HEK293 (cell line): ENCODE results near the gene MARVELD1.

Experiments used
- CTCF ChIA-PET: fragments of 350-600 bp; formaldehyde crosslinking; extraction: SDS; loops from one replicate; lab custom pipeline; 2021; ENCODE audit warnings: antibody characterized with exemption; lab: Yijun Ruan, JAX
- POLR2A ChIA-PET: fragments of 300-600 bp; formaldehyde crosslinking; extraction: SDS; loops from one replicate; lab custom pipeline; 2020; ENCODE audit warnings: antibody characterized with exemption, inconsistent platforms; lab: Yijun Ruan, JAX
- H3K27ac ChIP-seq: fragments of 200-500 bp; sonication (Bioruptor generic); 2 replicates; pipeline ENCODE4 v1.5.1; 2014; ENCODE audit warnings: low read depth, low read length, control low read depth, inconsistent platforms; ENCODE audit errors: extremely low read depth
- H3K36me3 ChIP-seq, 2 experiments: fragments of 200-500 bp in 1 of 2; sonication (Bioruptor generic) in 1 of 2; 1 replicate in 1 of 2; 2 replicates in 1 of 2; pipeline ENCODE4 v1.5.1; 2014 to 2017; ENCODE audit warnings: inconsistent platforms in 2 of 2, low read length in 2 of 2; ENCODE audit not compliant: control insufficient read depth in 2 of 2, insufficient read depth in 1 of 2
- H3K4me1 ChIP-seq: fragments of 200-500 bp; sonication (Bioruptor generic); 2 replicates; pipeline ENCODE4 v1.5.1; 2014; ENCODE audit warnings: mild to moderate bottlenecking, low read length, inconsistent platforms; ENCODE audit not compliant: control insufficient read depth, insufficient read depth
- H3K4me3 ChIP-seq: 2 replicates; pipeline ENCODE4 v1.5.1; 2011; ENCODE audit warnings: low read depth, mild to moderate bottlenecking, control low read depth, low read length, moderate library complexity
- H3K9me3 ChIP-seq: fragments of 200-500 bp; sonication (Bioruptor generic); 2 replicates; pipeline ENCODE4 v1.5.1; 2014; ENCODE audit warnings: low read depth, low read length, inconsistent platforms; ENCODE audit not compliant: control insufficient read depth, insufficient read depth
- BCL11A ChIP-seq: fragments of 450-650 bp; formaldehyde crosslinking; IDR thresholded peaks from 2 replicates; pipeline ENCODE4 v1.5.1; 2016; ENCODE audit warnings: low read depth, missing biosample characterization, missing genetic modification characterization
- BCL11B ChIP-seq: fragments of 450-650 bp; formaldehyde crosslinking; IDR thresholded peaks from 2 replicates; pipeline ENCODE4 v1.5.1; 2016; ENCODE audit warnings: low read depth, missing biosample characterization, missing genetic modification characterization
- HIC1 ChIP-seq: fragments of 450-650 bp; formaldehyde crosslinking; IDR thresholded peaks from 2 replicates; pipeline ENCODE4 v1.5.1; 2016; ENCODE audit warnings: missing biosample characterization, missing genetic modification characterization
- OVOL3 ChIP-seq: fragments of 450-650 bp; formaldehyde crosslinking; IDR thresholded peaks from 2 replicates; pipeline ENCODE4 v1.5.1; 2016; ENCODE audit warnings: missing biosample characterization, missing genetic modification characterization
- SALL2 ChIP-seq: fragments of 450-650 bp; formaldehyde crosslinking; IDR thresholded peaks from 2 replicates; pipeline ENCODE4 v1.5.0; 2017; ENCODE audit warnings: missing biosample characterization, mild to moderate bottlenecking, missing genetic modification characterization, borderline replicate concordance
- SP3 ChIP-seq: fragments of 450-650 bp; formaldehyde crosslinking; IDR thresholded peaks from 2 replicates; pipeline ENCODE4 v1.5.1; 2016; ENCODE audit warnings: missing biosample characterization, missing genetic modification characterization
- ZFP41 ChIP-seq: fragments of 450-650 bp; formaldehyde crosslinking; IDR thresholded peaks from 2 replicates; pipeline ENCODE4 v1.5.1; 2016; ENCODE audit warnings: missing biosample characterization, missing genetic modification characterization, borderline replicate concordance
- ZNF112 ChIP-seq: fragments of 450-650 bp; formaldehyde crosslinking; IDR thresholded peaks from 2 replicates; pipeline ENCODE4 v1.5.0; 2017; ENCODE audit warnings: missing biosample characterization, missing genetic modification characterization
- ZNF132 ChIP-seq: fragments of 450-650 bp; formaldehyde crosslinking; IDR thresholded peaks from 2 replicates; pipeline ENCODE4 v1.5.1; 2017; ENCODE audit warnings: missing biosample characterization, missing genetic modification characterization, borderline replicate concordance
- ZNF138 ChIP-seq: fragments of 450-650 bp; formaldehyde crosslinking; IDR thresholded peaks from 2 replicates; pipeline ENCODE4 v1.5.1; 2016; ENCODE audit warnings: missing biosample characterization, missing genetic modification characterization, borderline replicate concordance
- ZNF174 ChIP-seq: fragments of 450-650 bp; formaldehyde crosslinking; IDR thresholded peaks from 2 replicates; pipeline ENCODE4 v1.5.0; 2017; ENCODE audit warnings: missing biosample characterization, mild to moderate bottlenecking, missing genetic modification characterization
- ZNF202 ChIP-seq: fragments of 450-650 bp; formaldehyde crosslinking; IDR thresholded peaks from 2 replicates; pipeline ENCODE4 v1.5.1; 2016; ENCODE audit warnings: missing biosample characterization, missing genetic modification characterization, borderline replicate concordance
- ZNF221 ChIP-seq: fragments of 450-650 bp; formaldehyde crosslinking; IDR thresholded peaks from 2 replicates; pipeline ENCODE4 v1.5.1; 2017; ENCODE audit warnings: missing biosample characterization, missing genetic modification characterization, borderline replicate concordance
- ZNF292 ChIP-seq: fragments of 450-650 bp; formaldehyde crosslinking; IDR thresholded peaks from 2 replicates; pipeline ENCODE4 v1.5.1; 2016; ENCODE audit warnings: low read depth, missing biosample characterization, missing genetic modification characterization, borderline replicate concordance
- ZNF324 ChIP-seq: fragments of 450-650 bp; formaldehyde crosslinking; IDR thresholded peaks from 2 replicates; pipeline ENCODE4 v1.5.1; 2016; ENCODE audit warnings: missing biosample characterization, missing genetic modification characterization
- ZNF398 ChIP-seq: fragments of 450-650 bp; formaldehyde crosslinking; IDR thresholded peaks from 2 replicates; pipeline ENCODE4 v1.5.1; 2017; ENCODE audit warnings: missing biosample characterization, missing genetic modification characterization
- ZNF501 ChIP-seq: fragments of 450-650 bp; formaldehyde crosslinking; IDR thresholded peaks from 2 replicates; pipeline ENCODE4 v1.5.1; 2016; ENCODE audit warnings: missing biosample characterization, missing genetic modification characterization
- ZNF513 ChIP-seq: fragments of 450-650 bp; IDR thresholded peaks from 2 replicates; pipeline ENCODE4 v1.5.1; 2018; ENCODE audit warnings: missing biosample characterization, missing genetic modification characterization
- ZNF549 ChIP-seq: fragments of 450-650 bp; IDR thresholded peaks from 2 replicates; pipeline ENCODE4 v1.5.1; 2018; ENCODE audit warnings: missing biosample characterization, missing genetic modification characterization, mild to moderate bottlenecking, inconsistent platforms, moderate library complexity
- ZNF558 ChIP-seq: fragments of 450-650 bp; formaldehyde crosslinking; IDR thresholded peaks from 2 replicates; pipeline ENCODE4 v1.5.1; 2016; ENCODE audit warnings: missing biosample characterization, missing genetic modification characterization
- ZNF785 ChIP-seq: fragments of 450-650 bp; formaldehyde crosslinking; IDR thresholded peaks from 2 replicates; pipeline ENCODE4 v1.5.1; 2016; ENCODE audit warnings: missing biosample characterization, missing genetic modification characterization
- ZNF791 ChIP-seq: fragments of 450-650 bp; formaldehyde crosslinking; IDR thresholded peaks from 2 replicates; pipeline ENCODE4 v1.5.1; 2016; ENCODE audit warnings: missing biosample characterization, missing genetic modification characterization
- ZNF792 ChIP-seq: fragments of 450-650 bp; formaldehyde crosslinking; IDR thresholded peaks from 2 replicates; pipeline ENCODE4 v1.5.1; 2016; ENCODE audit warnings: missing biosample characterization, missing genetic modification characterization
- TF ChIP-seq, protein P1 (sequence below): fragments of 450-650 bp; formaldehyde crosslinking; IDR thresholded peaks from 2 replicates; pipeline ENCODE4 v1.5.1; 2017; ENCODE audit warnings: missing biosample characterization, missing genetic modification characterization

Gene MARVELD1

GRCh38 chr10:97752956-97753355 is 39.4 kb downstream of the MARVELD1 start (continued):
- no peak for TF ChIP-seq ZNF792 (tag by site-specific recombination)
- TF ChIP-seq ZNF398 (tag by site-specific recombination): no peak
- TF ChIP-seq BCL11A (tag by site-specific recombination): no peak
- TF ChIP-seq ZNF324 (tag by site-specific recombination): no peak

GRCh38 chr10:97754726-97755125 is 41.2 kb downstream of the MARVELD1 start:
- H3K4me3 ChIP-seq: no peak overlapping the region
- peaks cover 11 to 88% of the 10 kb centered on the region in 2 experiments for H3K36me3 ChIP-seq
- ChIA-PET POLR2A (no interaction called here), CTCF (interaction anchor here (2.5 to 2.8 kb wide), 2 partner anchors 37 to 115 kb away, joined by 7 to 12 read pairs; no protein-coding TSS in a partner anchor)
- H3K9me3 ChIP-seq: no peaks in the 10 kb centered on the region
- H3K4me1 ChIP-seq: no peaks in the 10 kb centered on the region
- no peak overlapping the region for H3K27ac ChIP-seq
- TF ChIP-seq ZNF174 (tag by site-specific recombination) (no peak), ZNF558 (tag by site-specific recombination) (no peak), ZNF549 (tag by site-specific recombination) (no peak), ZNF221 (no peak), ZNF202 (tag by site-specific recombination) (no peak), ZNF501 (tag by site-specific recombination) (no peak)

DNA sequence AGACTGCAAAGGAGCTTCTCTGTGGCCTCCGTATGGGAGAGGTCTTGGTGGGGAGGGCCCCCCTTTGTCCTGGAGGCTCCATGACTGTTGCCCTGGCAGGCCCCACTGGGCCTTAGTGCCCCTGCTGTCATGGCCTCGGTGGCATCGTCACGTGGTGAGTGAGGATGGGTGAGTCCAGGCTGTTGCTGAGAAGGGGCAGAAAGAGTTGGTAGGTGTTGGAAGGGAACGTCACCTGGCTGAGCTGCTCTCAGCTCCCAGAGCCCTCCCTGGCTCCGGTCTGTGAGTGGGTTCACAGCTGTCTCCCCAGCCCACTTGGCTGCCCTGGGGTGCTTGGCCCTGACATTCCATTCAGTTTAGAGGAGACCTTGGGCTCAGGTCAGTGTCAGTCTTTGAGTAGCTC is 42.2 kb downstream of the MARVELD1 start:
- ChIA-PET CTCF (interaction anchor here (2.5 to 2.8 kb wide), 2 partner anchors 36 to 114 kb away, joined by 7 to 12 read pairs; no protein-coding TSS in a partner anchor), POLR2A (interaction anchor here (1.4 kb wide), 1 partner anchor 12 kb away, joined by 3 read pairs; no protein-coding TSS in a partner anchor)
- Histone ChIP-seq H3K4me1 (no peaks in the 10 kb centered on the region), H3K36me3 (peaks cover 7 to 88% of the 10 kb centered on the region in 2 experiments), H3K4me3 (no peak overlapping the region), H3K9me3 (no peaks in the 10 kb centered on the region), H3K27ac (no peak overlapping the region)
- TF ChIP-seq, protein P1, sequence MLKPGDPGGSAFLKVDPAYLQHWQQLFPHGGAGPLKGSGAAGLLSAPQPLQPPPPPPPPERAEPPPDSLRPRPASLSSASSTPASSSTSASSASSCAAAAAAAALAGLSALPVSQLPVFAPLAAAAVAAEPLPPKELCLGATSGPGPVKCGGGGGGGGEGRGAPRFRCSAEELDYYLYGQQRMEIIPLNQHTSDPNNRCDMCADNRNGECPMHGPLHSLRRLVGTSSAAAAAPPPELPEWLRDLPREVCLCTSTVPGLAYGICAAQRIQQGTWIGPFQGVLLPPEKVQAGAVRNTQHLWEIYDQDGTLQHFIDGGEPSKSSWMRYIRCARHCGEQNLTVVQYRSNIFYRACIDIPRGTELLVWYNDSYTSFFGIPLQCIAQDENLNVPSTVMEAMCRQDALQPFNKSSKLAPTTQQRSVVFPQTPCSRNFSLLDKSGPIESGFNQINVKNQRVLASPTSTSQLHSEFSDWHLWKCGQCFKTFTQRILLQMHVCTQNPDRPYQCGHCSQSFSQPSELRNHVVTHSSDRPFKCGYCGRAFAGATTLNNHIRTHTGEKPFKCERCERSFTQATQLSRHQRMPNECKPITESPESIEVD (tag by site-specific recombination): no peak
- TF ChIP-seq ZNF112 (tag by site-specific recombination) (no peak), SALL2 (tag by site-specific recombination) (no peak), ZNF132 (tag by site-specific recombination) (no peak), SP3 (tag by site-specific recombination) (no peak)

- ChIA-PET POLR2A (interaction anchor here (0.7 to 1.4 kb wide), 2 partner anchors 14 to 105 kb away, joined by 3 to 5 read pairs; no protein-coding TSS in a partner anchor), CTCF (interaction anchor here (0.6 to 5.5 kb wide), 3 partner anchors 14 to 112 kb away, joined by 4 to 36 read pairs (median 4); partner anchors contain the start of gene SFRP5)
- Histone ChIP-seq H3K4me1 (no peaks in the 10 kb centered on the region), H3K27ac (no peak overlapping the region), H3K36me3 (peaks cover 5 to 86% of the 10 kb centered on the region in 2 experiments), H3K4me3 (no peak overlapping the region), H3K9me3 (no peaks in the 10 kb centered on the region)
- TF ChIP-seq ZNF785 (tag by site-specific recombination) (no peak), BCL11B (no peak), ZFP41 (no peak), ZNF513 (tag by site-specific recombination) (no peak), OVOL3 (tag by site-specific recombination) (no peak), ZNF791 (tag by site-specific recombination) (no peak), HIC1 (tag by site-specific recombination) (no peak), ZNF138 (tag by site-specific recombination) (no peak), ZNF292 (tag by site-specific recombination) (no peak)
These were observed 43.9 kb downstream of the MARVELD1 start for GRCh38 chr10:97757471-97757870.
